ENCODE results near the gene ZBP1.

DNA sequence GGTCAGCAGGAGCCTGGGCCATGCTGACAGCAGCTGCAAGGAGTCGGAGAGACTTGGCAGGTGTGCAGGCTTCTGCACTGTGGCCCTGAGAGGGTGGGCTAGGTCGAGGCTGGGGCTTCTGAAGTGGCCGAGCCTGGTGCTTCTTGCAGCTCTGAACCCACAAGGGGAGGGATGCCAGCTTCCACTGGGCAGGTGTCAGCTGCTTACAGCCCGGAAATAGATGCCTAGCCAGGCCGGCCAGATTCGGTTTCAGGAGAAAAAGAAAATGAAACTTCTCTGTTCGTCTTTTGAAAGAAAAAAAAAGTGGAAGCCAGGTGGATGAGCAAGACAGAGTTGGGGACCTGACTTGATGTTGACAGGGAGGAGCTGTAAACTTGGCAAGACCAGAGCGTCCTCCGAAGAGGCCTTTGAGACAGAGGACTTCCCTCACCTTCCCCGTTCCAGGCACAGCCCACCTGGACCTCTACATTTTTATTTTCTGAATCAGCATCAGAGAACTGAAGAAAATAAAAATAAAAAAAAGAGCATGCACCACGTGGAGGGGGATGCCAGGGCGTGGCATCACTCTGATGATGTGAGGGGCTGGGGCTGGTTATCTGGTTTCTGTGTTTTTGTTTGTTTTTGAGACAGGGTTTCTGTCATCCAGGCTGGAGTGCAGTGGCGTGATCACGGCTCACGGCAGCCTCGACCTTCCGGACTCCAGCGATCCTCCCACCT is at the start of gene ZBP1:
- TF ChIP-seq, protein P1, sequence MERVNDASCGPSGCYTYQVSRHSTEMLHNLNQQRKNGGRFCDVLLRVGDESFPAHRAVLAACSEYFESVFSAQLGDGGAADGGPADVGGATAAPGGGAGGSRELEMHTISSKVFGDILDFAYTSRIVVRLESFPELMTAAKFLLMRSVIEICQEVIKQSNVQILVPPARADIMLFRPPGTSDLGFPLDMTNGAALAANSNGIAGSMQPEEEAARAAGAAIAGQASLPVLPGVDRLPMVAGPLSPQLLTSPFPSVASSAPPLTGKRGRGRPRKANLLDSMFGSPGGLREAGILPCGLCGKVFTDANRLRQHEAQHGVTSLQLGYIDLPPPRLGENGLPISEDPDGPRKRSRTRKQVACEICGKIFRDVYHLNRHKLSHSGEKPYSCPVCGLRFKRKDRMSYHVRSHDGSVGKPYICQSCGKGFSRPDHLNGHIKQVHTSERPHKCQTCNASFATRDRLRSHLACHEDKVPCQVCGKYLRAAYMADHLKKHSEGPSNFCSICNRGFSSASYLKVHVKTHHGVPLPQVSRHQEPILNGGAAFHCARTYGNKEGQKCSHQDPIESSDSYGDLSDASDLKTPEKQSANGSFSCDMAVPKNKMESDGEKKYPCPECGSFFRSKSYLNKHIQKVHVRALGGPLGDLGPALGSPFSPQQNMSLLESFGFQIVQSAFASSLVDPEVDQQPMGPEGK (CRISPR knock-in tag; IDR thresholded peaks at IDR 0.05; ENCODE audit: borderline replicate concordance) = no peak
- TF ChIP-seq, protein P2, sequence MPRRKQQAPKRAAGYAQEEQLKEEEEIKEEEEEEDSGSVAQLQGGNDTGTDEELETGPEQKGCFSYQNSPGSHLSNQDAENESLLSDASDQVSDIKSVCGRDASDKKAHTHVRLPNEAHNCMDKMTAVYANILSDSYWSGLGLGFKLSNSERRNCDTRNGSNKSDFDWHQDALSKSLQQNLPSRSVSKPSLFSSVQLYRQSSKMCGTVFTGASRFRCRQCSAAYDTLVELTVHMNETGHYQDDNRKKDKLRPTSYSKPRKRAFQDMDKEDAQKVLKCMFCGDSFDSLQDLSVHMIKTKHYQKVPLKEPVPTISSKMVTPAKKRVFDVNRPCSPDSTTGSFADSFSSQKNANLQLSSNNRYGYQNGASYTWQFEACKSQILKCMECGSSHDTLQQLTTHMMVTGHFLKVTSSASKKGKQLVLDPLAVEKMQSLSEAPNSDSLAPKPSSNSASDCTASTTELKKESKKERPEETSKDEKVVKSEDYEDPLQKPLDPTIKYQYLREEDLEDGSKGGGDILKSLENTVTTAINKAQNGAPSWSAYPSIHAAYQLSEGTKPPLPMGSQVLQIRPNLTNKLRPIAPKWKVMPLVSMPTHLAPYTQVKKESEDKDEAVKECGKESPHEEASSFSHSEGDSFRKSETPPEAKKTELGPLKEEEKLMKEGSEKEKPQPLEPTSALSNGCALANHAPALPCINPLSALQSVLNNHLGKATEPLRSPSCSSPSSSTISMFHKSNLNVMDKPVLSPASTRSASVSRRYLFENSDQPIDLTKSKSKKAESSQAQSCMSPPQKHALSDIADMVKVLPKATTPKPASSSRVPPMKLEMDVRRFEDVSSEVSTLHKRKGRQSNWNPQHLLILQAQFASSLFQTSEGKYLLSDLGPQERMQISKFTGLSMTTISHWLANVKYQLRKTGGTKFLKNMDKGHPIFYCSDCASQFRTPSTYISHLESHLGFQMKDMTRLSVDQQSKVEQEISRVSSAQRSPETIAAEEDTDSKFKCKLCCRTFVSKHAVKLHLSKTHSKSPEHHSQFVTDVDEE (CRISPR knock-in tag; IDR thresholded peaks at IDR 0.05) = no peak
- TF ChIP-seq ZNF8 (CRISPR knock-in tag; IDR thresholded peaks at IDR 0.05) (no peak), BACH2 (CRISPR knock-in tag; IDR thresholded peaks at IDR 0.05; ENCODE audit: borderline replicate concordance) (no peak), ZC3H10 (CRISPR knock-in tag; IDR thresholded peaks at IDR 0.05) (no peak), ARNTL (CRISPR knock-in tag; IDR thresholded peaks at IDR 0.05; ENCODE audit: borderline replicate concordance, low read depth) (no peak)
- TF ChIP-seq, protein P3, sequence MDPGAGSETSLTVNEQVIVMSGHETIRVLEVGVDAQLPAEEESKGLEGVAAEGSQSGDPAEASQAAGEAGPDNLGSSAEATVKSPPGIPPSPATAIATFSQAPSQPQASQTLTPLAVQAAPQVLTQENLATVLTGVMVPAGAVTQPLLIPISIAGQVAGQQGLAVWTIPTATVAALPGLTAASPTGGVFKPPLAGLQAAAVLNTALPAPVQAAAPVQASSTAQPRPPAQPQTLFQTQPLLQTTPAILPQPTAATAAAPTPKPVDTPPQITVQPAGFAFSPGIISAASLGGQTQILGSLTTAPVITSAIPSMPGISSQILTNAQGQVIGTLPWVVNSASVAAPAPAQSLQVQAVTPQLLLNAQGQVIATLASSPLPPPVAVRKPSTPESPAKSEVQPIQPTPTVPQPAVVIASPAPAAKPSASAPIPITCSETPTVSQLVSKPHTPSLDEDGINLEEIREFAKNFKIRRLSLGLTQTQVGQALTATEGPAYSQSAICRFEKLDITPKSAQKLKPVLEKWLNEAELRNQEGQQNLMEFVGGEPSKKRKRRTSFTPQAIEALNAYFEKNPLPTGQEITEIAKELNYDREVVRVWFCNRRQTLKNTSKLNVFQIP (CRISPR knock-in tag; IDR thresholded peaks at IDR 0.05; ENCODE audit: borderline replicate concordance, low read depth) = no peak

Measured in SK-N-SH treated with all-trans-retinoic acid at 6 μM for 48 hours (cell line).